SK-N-SH (cell line): ENCODE measurements around the gene WEE2. TPM values are rescaled to one million over a fixed set of nuclear protein-coding genes. Genes with fewer than 3 reads are reported as not detected.

Source experiments
- CTCF ChIA-PET: fragments of 300-600, 350-600 bp; formaldehyde crosslinking; extraction: SDS; loops from one replicate; lab custom pipeline; 2021; lab: Yijun Ruan, JAX
- POLR2A ChIA-PET: fragments of 350-600 bp; sonication (Branson Sonifier 250); formaldehyde crosslinking; extraction: SDS; loops from one replicate; lab custom pipeline; 2020; ENCODE audit warnings: antibody characterized with exemption, inconsistent platforms; lab: Yijun Ruan, JAX
- DNase-seq: peaks from one replicate; pipeline ENCODE4 v3.0.0; 2012
- H2AFZ ChIP-seq: fragments of 200-600 bp; sonication (generic); 2 replicates; pipeline ENCODE4 v1.8.1; 2016; ENCODE audit warnings: antibody characterized with exemption, mild to moderate bottlenecking, low read depth
- H3F3A ChIP-seq: fragments of 200-600 bp; sonication (generic); replicated peaks from 2 replicates; pipeline ENCODE3; 2016; ENCODE audit warnings: antibody characterized with exemption, mild to moderate bottlenecking; ENCODE audit not compliant: insufficient read depth
- H3K27ac ChIP-seq, 2 experiments: fragments of 200-500 bp in 1 of 2; fragments of 200-600 bp in 1 of 2; sonication (Bioruptor generic) in 1 of 2; sonication (generic), shearing (Covaris generic) in 1 of 2; 2 replicates each; pipeline versions ENCODE4 v1.5.1 to v1.6.1; 2014 to 2016; ENCODE audit warnings: low read depth in 2 of 2, inconsistent platforms in 1 of 2, low read length in 1 of 2, mild to moderate bottlenecking in 1 of 2, mixed read lengths in 1 of 2
- H3K27me3 ChIP-seq: fragments of 200-600 bp; sonication (generic), shearing (Covaris generic); 2 replicates; pipeline ENCODE4 v1.6.1; 2016; ENCODE audit warnings: mixed run types; ENCODE audit not compliant: insufficient read depth
- H3K36me3 ChIP-seq, 2 experiments: fragments of 200-500 bp in 1 of 2; fragments of 200-600 bp in 1 of 2; sonication (Bioruptor generic) in 1 of 2; sonication (generic) in 1 of 2; replicated peaks in 1 of 2; 2 replicates each; pipeline versions ENCODE3 to v1.5.1; 2014 to 2016; ENCODE audit warnings: low read length in 1 of 2, mild to moderate bottlenecking in 1 of 2; ENCODE audit not compliant: insufficient read depth in 2 of 2, control insufficient read depth in 1 of 2
- H3K4me1 ChIP-seq, 2 experiments: fragments of 200-500 bp in 1 of 2; fragments of 200-600 bp in 1 of 2; sonication (Bioruptor generic) in 1 of 2; sonication (generic), shearing (Covaris generic) in 1 of 2; 2 replicates each; pipeline versions ENCODE4 v1.5.1 to v1.6.1; 2014 to 2016; ENCODE audit warnings: low read depth in 1 of 2, low read length in 1 of 2, mixed run types in 1 of 2; ENCODE audit not compliant: insufficient read depth in 2 of 2, control insufficient read depth in 1 of 2
- H3K4me2 ChIP-seq: fragments of 200-600 bp; sonication (generic), shearing (Covaris generic); 2 replicates; pipeline ENCODE4 v1.6.1; 2017; ENCODE audit warnings: mixed run types
- H3K4me3 ChIP-seq, 2 experiments: fragments of 200-500 bp in 1 of 2; fragments of 200-600 bp in 1 of 2; sonication (Bioruptor generic) in 1 of 2; sonication (generic), shearing (Covaris generic) in 1 of 2; 2 replicates each; pipeline versions ENCODE4 v1.5.1 to v1.8.1; 2014 to 2016; ENCODE audit warnings: low read depth in 2 of 2, inconsistent platforms in 1 of 2, low read length in 1 of 2, mild to moderate bottlenecking in 1 of 2, mixed read lengths in 1 of 2, moderate library complexity in 1 of 2
- H3K79me2 ChIP-seq: fragments of 200-600 bp; sonication (generic); 2 replicates; pipeline ENCODE4 v1.8.1; 2017; ENCODE audit warnings: mild to moderate bottlenecking; ENCODE audit not compliant: insufficient read depth
- H3K9ac ChIP-seq: fragments of 200-600 bp; sonication (generic); 2 replicates; pipeline ENCODE4 v1.6.1; 2017; ENCODE audit warnings: mixed run types
- H3K9me2 ChIP-seq: fragments of 200-600 bp; sonication (generic); 2 replicates; pipeline ENCODE4 v1.6.1; 2017; ENCODE audit warnings: mixed run types
- H3K9me3 ChIP-seq: fragments of 200-600 bp; sonication (generic); 2 replicates; pipeline ENCODE4 v1.6.1; 2017; ENCODE audit warnings: mixed run types, mild to moderate bottlenecking, moderate library complexity
- H4K20me1 ChIP-seq: fragments of 200-600 bp; sonication (generic); 2 replicates; pipeline ENCODE4 v1.6.1; 2017; ENCODE audit warnings: mild to moderate bottlenecking, mixed run types; ENCODE audit not compliant: insufficient read depth
- CHD2 ChIP-seq: fragments of 150-350 bp; IDR thresholded peaks from 2 replicates; pipeline ENCODE4 v1.6.1; 2018; ENCODE audit warnings: low read length; ENCODE audit not compliant: partially characterized antibody
- ELF1 ChIP-seq: IDR thresholded peaks from 2 replicates; pipeline ENCODE4 v1.4.0; 2012
- EP300 ChIP-seq, 2 experiments: IDR thresholded peaks; 2 replicates each; pipeline versions ENCODE4 v1.4.0 to v1.6.1; 2012; ENCODE audit warnings: borderline replicate concordance in 1 of 2, low read depth in 1 of 2, low read length in 1 of 2
- EZH2phosphoT487 ChIP-seq: fragments of 200-600 bp; sonication (generic); IDR thresholded peaks from 2 replicates; pipeline ENCODE4 v1.6.1; 2017; ENCODE audit warnings: low read depth, mixed run types, mild to moderate bottlenecking, antibody characterized with exemption, moderate library complexity, borderline replicate concordance
- FOXJ3 ChIP-seq: sonication (generic); formaldehyde crosslinking; IDR thresholded peaks from 2 replicates; pipeline ENCODE4 v1.5.1; 2020; ENCODE audit warnings: mild to moderate bottlenecking, missing genetic modification reagents
- FOXM1 ChIP-seq: IDR thresholded peaks from 2 replicates; pipeline ENCODE4 v1.4.0; 2012; ENCODE audit warnings: low read depth, mild to moderate bottlenecking
- GABPA ChIP-seq: IDR thresholded peaks from 2 replicates; pipeline ENCODE4 v1.4.0; 2012; ENCODE audit warnings: low read depth, mild to moderate bottlenecking
- GATA2 ChIP-seq: sonication (generic); formaldehyde crosslinking; IDR thresholded peaks from 2 replicates; pipeline ENCODE4 v1.5.0; 2020; ENCODE audit warnings: mild to moderate bottlenecking, missing genetic modification reagents
- IRF3 ChIP-seq: fragments of 150-350 bp; IDR thresholded peaks from 2 replicates; pipeline ENCODE4 v1.6.1; 2016; ENCODE audit warnings: mild to moderate bottlenecking, low read depth, low read length
- MXI1 ChIP-seq: IDR thresholded peaks from 2 replicates; pipeline ENCODE4 v1.6.1; 2012; ENCODE audit warnings: mild to moderate bottlenecking, low read depth, low read length, improper control_type of control experiment
- NFIC ChIP-seq: IDR thresholded peaks from 2 replicates; pipeline ENCODE4 v1.4.0; 2012; ENCODE audit warnings: borderline replicate concordance
- NRF1 ChIP-seq: IDR thresholded peaks from 2 replicates; pipeline ENCODE4 v1.6.1; 2012; ENCODE audit warnings: low read depth, mild to moderate bottlenecking, low read length
- PBX3 ChIP-seq: IDR thresholded peaks from 2 replicates; pipeline ENCODE4; 2012
- POLR2AphosphoS5 ChIP-seq: IDR thresholded peaks from 2 replicates; pipeline ENCODE4 v1.6.1; 2012; ENCODE audit warnings: low read depth, low read length
- RCOR1 ChIP-seq: fragments of 150-350 bp; IDR thresholded peaks from 2 replicates; pipeline ENCODE4 v1.6.1; 2017; ENCODE audit warnings: antibody characterized with exemption, low read length
- RFX5 ChIP-seq: IDR thresholded peaks from 2 replicates; pipeline ENCODE4 v1.6.1; 2012; ENCODE audit warnings: mild to moderate bottlenecking, improper control_type of control experiment, low read length
- USF1 ChIP-seq: IDR thresholded peaks from 2 replicates; pipeline ENCODE4 v1.4.0; 2012; ENCODE audit warnings: low read depth, borderline replicate concordance
- WGBS: methylation state at CpG from one replicate; pipeline ENCODE4 v1.1.6; 2017; ENCODE audit warnings: low lambda C conversion rate; 5-methylcytosine and 5-hydroxymethylcytosine counted together
- polyA plus RNA-seq, 3 experiments: library from polyadenylated mRNA; depleted of rRNA; stranded (reverse); fragments of >200 nt; gene quantifications; 2 replicates each; pipeline ENCODE4 v1.2.3, GENCODE V29; 2012

WEE2 gene
- polyA plus RNA-seq, 1 of the 3 experiments (the other 2 are of a cell fraction), result not detected

GRCh38 chr7:141712603-141713255 is 4.6 kb downstream of the WEE2 start (continued):
- TF ChIP-seq USF1, result no peak

- Histone ChIP-seq H3K27me3 (no peaks in the 10 kb centered on the region), H3K9me2 (no peaks in the 10 kb centered on the region; the same call in 1 of the 2 replicates), H3K9me3 (no peaks in the 10 kb centered on the region), H3K9ac (no peak overlapping the region), H3K4me1 (no peaks in the 10 kb centered on the region), H3K79me2 (no peaks in the 10 kb centered on the region), H4K20me1 (no peaks in the 10 kb centered on the region), H3F3A (no peaks in the 10 kb centered on the region), H3K27ac (no peak overlapping the region), H2AFZ (no peak overlapping the region)
- 94% methylated on average over 1 of the region's 1 CpG for WGBS
- no peak for TF ChIP-seq POLR2AphosphoS5
- TF ChIP-seq NFIC, result no peak
- no peak for TF ChIP-seq EZH2phosphoT487
- no peak for TF ChIP-seq FOXJ3
- no peak for TF ChIP-seq NRF1
- TF ChIP-seq ELF1, result no peak
- TF ChIP-seq IRF3, result no peak
- no peak for TF ChIP-seq EP300 (IDR thresholded peaks at IDR 0.05; ENCODE audit: borderline replicate concordance in 1 of 2, low read depth in 1 of 2, low read length in 1 of 2)
- TF ChIP-seq, all 33 proteins: peak for 0
- Histone ChIP-seq H3K4me3 (no peak overlapping the region), H3K36me3 (peaks cover 0 to 5% of the 10 kb centered on the region in 2 experiments), H3K4me2 (no peak overlapping the region)
- ChIA-PET CTCF (interaction anchor here (1.2 to 1.8 kb wide), 2 partner anchors 11 to 24 kb away, joined by 3 to 11 read pairs; partner anchors contain the start of gene SSBP1), POLR2A (interaction anchor here (1.1 kb wide), 1 partner anchor 12 kb away, joined by 3 read pairs; no protein-coding TSS in a partner anchor)
- no peak for DNase-seq
These were observed 5.7 kb downstream of the WEE2 start for GRCh38 chr7:141713890-141714289.

- Histone ChIP-seq H3K4me2 (no peak overlapping the region), H3K36me3 (peaks cover 0 to 5% of the 10 kb centered on the region in 2 experiments), H3K4me3 (no peak overlapping the region), H4K20me1 (no peaks in the 10 kb centered on the region), H3K9me2 (no peaks in the 10 kb centered on the region; the same call in 1 of the 2 replicates), H3K9me3 (no peaks in the 10 kb centered on the region), H3K9ac (no peak overlapping the region), H3K4me1 (no peaks in the 10 kb centered on the region), H3K27me3 (no peaks in the 10 kb centered on the region), H2AFZ (no peak overlapping the region), H3K79me2 (no peaks in the 10 kb centered on the region), H3K27ac (no peak overlapping the region), H3F3A (no peaks in the 10 kb centered on the region)
- POLR2A ChIA-PET, result interaction anchor here (1.1 kb wide), 1 partner anchor 11 kb away, joined by 3 read pairs; no protein-coding TSS in a partner anchor
- CTCF ChIA-PET, result interaction anchor here (0.7 to 3.5 kb wide), 5 partner anchors 12 to 48 kb away, joined by 3 to 26 read pairs (median 4); partner anchors contain the start of gene SSBP1
- TF ChIP-seq RCOR1 (no peak), USF1 (no peak), NFIC (no peak), GABPA (no peak), IRF3 (no peak), FOXM1 (no peak), GATA2 (CRISPR knock-in tag) (no peak), EP300 (IDR thresholded peaks at IDR 0.05; ENCODE audit: borderline replicate concordance in 1 of 2, low read depth in 1 of 2, low read length in 1 of 2) (no peak), RFX5 (no peak), PBX3 (no peak), CHD2 (no peak), MXI1 (no peak)
- no peak for DNase-seq
- WGBS, result 63% methylated on average over 2 of the region's 2 CpGs
These were observed 6.4 kb downstream of the WEE2 start for GRCh38 chr7:141714571-141714970.
